IPS-NIHi11 (cell line): ENCODE measurements around the gene ZG16.
"Not testable (repeated sequence)": the region's sequence is repeated elsewhere in the genome, so short reads cannot be mapped to it uniquely, and the experiment has no call there.

Experiments
- DNase-seq: peaks from one replicate; pipeline ENCODE4 v3.0.0; 2012; ENCODE audit warnings: mixed read lengths, low spot score

The ZG16 gene

GRCh38 chr16:29787155-29787554 lies 9.1 kb downstream of the ZG16 start:
- DNase-seq: not testable (repeated sequence)

GRCh38 chr16:29789775-29790182 lies 11.7 kb downstream of the ZG16 start:
- DNase-seq: no peak

- DNase-seq: peak; percentile 99
Measured at GRCh38 chr16:29790183-29790948, 12.3 kb downstream of the ZG16 start, which contains the start of gene KIF22. TSS of gene KIF22 (plus strand) at chr16:29790751. CDS start at chr16:29790760, 9 bp downstream.

GRCh38 chr16:29790949-29791844 lies 13.1 kb downstream of the ZG16 start:
- DNase-seq: no peak

GRCh38 chr16:29791845-29792807 lies 14.1 kb downstream of the ZG16 start:
- DNase-seq: no peak

- DNase-seq: not testable (repeated sequence)
Measured at GRCh38 chr16:29793153-29793552, 15.1 kb downstream of the ZG16 start.

GRCh38 chr16:29794231-29794710 lies 16.2 kb downstream of the ZG16 start:
- DNase-seq: no peak

- DNase-seq: no peak
Measured at GRCh38 chr16:29802416-29802935, 24.4 kb downstream of the ZG16 start.

GRCh38 chr16:29804020-29804419 lies 26.0 kb downstream of the ZG16 start:
- no peak for DNase-seq

- DNase-seq: no peak
Measured at GRCh38 chr16:29804455-29805231, 26.6 kb downstream of the ZG16 start.

- DNase-seq: peak; percentile 88
Measured at GRCh38 chr16:29805232-29806098, 27.4 kb downstream of the ZG16 start.

- DNase-seq: no peak
Measured at GRCh38 chr16:29806099-29806579, 28.1 kb downstream of the ZG16 start, which contains the start of gene MAZ. TSS of gene MAZ (plus strand) at chr16:29806529. CDS start at chr16:29806702, 173 bp downstream.

- DNase-seq: peak; percentile 47
Measured at GRCh38 chr16:29806641-29807425, 28.8 kb downstream of the ZG16 start.

- DNase-seq: peak; percentile 37
Measured at GRCh38 chr16:29807426-29808218, 29.6 kb downstream of the ZG16 start.

GRCh38 chr16:29808219-29808900 lies 30.3 kb downstream of the ZG16 start:
- DNase-seq: no peak

- DNase-seq: no peak
Measured at GRCh38 chr16:29809031-29809747, 31.1 kb downstream of the ZG16 start.
